Uterus (tissue), 4 donors: ENCODE measurements around the gene SCN5A. TPM values are rescaled to one million over a fixed set of nuclear protein-coding genes. Genes with fewer than 3 reads are reported as not detected.
A peak's percentile ranks its signal among the peaks of the same experiment; 100 is the strongest.

Experiments
- DNase-seq, 2 donors: peaks; one replicate each; pipeline ENCODE4 v3.0.0-alpha.2; 2019 to 2020
- H3K27ac ChIP-seq, 2 donors: fragments of 200-600 bp; sonication (generic); 1 replicate in 1 of 2; 2 replicates in 1 of 2; pipeline ENCODE4 v1.5.1; 2016 to 2018
- H3K27me3 ChIP-seq, 2 donors: fragments of 200-600 bp; sonication (generic); one replicate each; pipeline ENCODE4 v1.5.1; 2018 to 2019; ENCODE audit warnings: control low read depth in 1 of 2
- H3K36me3 ChIP-seq, 2 donors: fragments of 200-600 bp; sonication (generic); one replicate each; pipeline ENCODE4 v1.5.1; 2019; ENCODE audit warnings: control low read depth in 1 of 2
- H3K4me1 ChIP-seq, 2 donors: fragments of 200-600 bp; sonication (generic); one replicate each; pipeline ENCODE4 v1.5.1; 2018 to 2019; ENCODE audit warnings: control low read depth in 1 of 2
- H3K4me3 ChIP-seq, 2 donors: fragments of 200-600 bp; sonication (generic); 1 replicate in 1 of 2; 2 replicates in 1 of 2; pipeline ENCODE4 v1.5.1; 2018 to 2019; ENCODE audit warnings: mild to moderate bottlenecking in 1 of 2
- H3K9me3 ChIP-seq, 2 donors: fragments of 200-600 bp; sonication (generic); one replicate each; pipeline ENCODE4 v1.5.1; 2019; ENCODE audit warnings: control low read depth in 1 of 2
- CTCF ChIP-seq, 4 experiments: fragments of 200-600 bp in 2 of 4; fragments of 450-650 bp in 2 of 4; sonication (generic) in 2 of 4; IDR thresholded peaks; one replicate each; pipeline ENCODE4 v1.5.1; 2016 to 2019; ENCODE audit warnings: antibody characterized with exemption in 4 of 4, mild to moderate bottlenecking in 2 of 4, moderate library complexity in 1 of 4
- POLR2A ChIP-seq, 2 donors: fragments of 450-650 bp; IDR thresholded peaks; one replicate each; pipeline ENCODE4 v1.6.1; 2016; ENCODE audit warnings: antibody characterized with exemption in 2 of 2, mild to moderate bottlenecking in 1 of 2, moderate library complexity in 1 of 2
- intact Hi-C: fragments of 100-400 bp; cut with DNase I; formaldehyde crosslinking; loops from one replicate; pipeline ENCODE4 v1.15.1; 2023; ENCODE audit warnings: low total_unique reads
- total RNA-seq, 4 donors: library from RNA; depleted of rRNA in 3 of 4; stranded (reverse); fragments of >200 nt in 3 of 4; gene quantifications; one replicate each; pipeline versions ENCODE4 v1.1.0 to v1.2.4, GENCODE V29; 2014 to 2023
- donor health status: DM: yes; HTN: yes; CAD: no.

The SCN5A gene
- total RNA-seq, 4 donors from 2014 or later: under 0.01 to 3.2 (median 1.6) TPM; not detected in 1

DNA sequence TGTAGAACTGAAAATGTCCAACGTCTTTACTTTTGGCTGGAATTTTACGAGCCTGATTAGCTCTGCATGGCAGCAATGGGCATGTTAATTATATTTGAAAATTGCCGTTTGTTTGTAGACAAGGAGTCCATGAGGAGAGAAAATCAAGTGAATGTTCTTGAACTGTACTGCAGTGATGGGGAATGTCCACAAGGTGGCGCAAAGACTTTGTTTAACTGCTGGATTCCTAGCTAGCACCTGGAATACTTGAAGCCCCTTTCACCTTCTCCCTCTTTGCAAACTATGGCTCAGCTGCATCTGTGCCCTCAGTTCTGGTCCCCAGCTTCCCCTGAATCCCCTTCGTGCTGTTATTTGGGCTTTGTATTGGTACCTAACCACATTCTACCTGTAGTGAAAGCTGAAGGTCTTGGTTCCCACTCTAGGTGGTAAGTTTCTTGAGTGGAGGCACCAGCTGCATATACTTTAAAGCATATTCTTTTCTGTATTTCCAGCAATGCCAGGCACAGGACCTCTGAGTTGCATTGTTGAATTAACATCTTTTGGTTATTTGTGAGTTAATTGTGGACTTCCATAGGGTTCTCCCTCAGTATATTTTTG lies 128.0 kb downstream of the SCN5A start:
- peak; percentile 42 to 70 for DNase-seq
- H3K27me3 ChIP-seq: no peaks in the 10 kb centered on the region
- H3K27ac ChIP-seq: no peak overlapping the region
- TF ChIP-seq CTCF (IDR thresholded peaks at IDR 0.05): peak; percentile 78 to 90 (median 84)
- no peak for TF ChIP-seq POLR2A (IDR thresholded peaks at IDR 0.05)
- H3K36me3 ChIP-seq: no peaks in the 10 kb centered on the region
- no peak overlapping the region for H3K4me3 ChIP-seq
- intact Hi-C loops: no loop called here
- no peaks in the 10 kb centered on the region for H3K9me3 ChIP-seq
- H3K4me1 ChIP-seq: no peaks in the 10 kb centered on the region

DNA sequence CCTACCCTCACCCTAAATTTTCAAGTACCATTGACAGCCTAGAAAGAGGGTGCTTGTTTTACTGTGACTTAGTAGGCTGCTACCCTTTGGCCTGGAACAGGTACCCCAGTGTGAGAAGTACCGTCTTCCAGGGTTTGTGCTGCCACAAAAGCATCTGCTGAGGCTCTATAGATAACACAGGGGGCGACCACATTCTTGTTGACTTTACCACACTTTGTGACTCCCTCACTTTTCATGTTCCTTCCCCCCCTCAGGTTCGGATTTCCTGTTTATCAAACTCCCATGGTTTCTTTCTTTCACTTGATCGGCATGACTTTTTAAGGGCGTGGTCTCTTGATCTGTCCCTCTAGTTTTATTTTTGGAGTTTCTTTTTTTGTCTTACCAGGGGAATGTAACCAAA lies 129.8 kb downstream of the SCN5A start:
- H3K4me1 ChIP-seq: no peaks in the 10 kb centered on the region
- H3K27me3 ChIP-seq: no peaks in the 10 kb centered on the region
- intact Hi-C loops: no loop called here
- no peaks in the 10 kb centered on the region for H3K9me3 ChIP-seq
- no peak overlapping the region for H3K4me3 ChIP-seq
- DNase-seq: no peak
- H3K36me3 ChIP-seq: no peaks in the 10 kb centered on the region
- TF ChIP-seq CTCF (IDR thresholded peaks at IDR 0.05) (no peak), POLR2A (IDR thresholded peaks at IDR 0.05) (no peak)
- H3K27ac ChIP-seq: no peak overlapping the region

GRCh38 chr3:38519000-38519399 lies 130.5 kb downstream of the SCN5A start:
- Histone ChIP-seq H3K27ac (no peak overlapping the region), H3K9me3 (no peaks in the 10 kb centered on the region), H3K4me3 (no peak overlapping the region), H3K4me1 (no peaks in the 10 kb centered on the region), H3K36me3 (no peaks in the 10 kb centered on the region), H3K27me3 (no peaks in the 10 kb centered on the region)
- no peak for DNase-seq
- intact Hi-C loops: no loop called here
- TF ChIP-seq POLR2A (IDR thresholded peaks at IDR 0.05) (no peak), CTCF (IDR thresholded peaks at IDR 0.05) (no peak)

DNA sequence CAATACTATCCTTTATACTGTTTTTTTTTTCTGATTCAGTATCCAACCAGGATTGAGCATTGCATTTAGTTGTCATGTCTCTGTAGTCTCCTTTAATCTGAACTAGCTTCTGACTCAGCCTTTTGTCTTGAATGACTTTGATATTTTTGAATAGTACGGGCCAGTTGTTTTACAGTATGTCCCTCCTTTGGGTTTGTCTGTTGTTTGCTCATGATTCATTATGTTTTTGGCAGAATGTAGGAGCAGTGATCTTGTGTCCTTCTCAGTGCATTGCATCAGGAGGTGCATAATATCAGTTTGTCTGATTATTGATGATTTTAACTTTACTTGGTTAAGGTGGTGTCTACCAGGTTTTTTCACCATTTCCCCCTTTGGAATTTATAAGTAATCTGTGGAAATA lies 132.8 kb downstream of the SCN5A start:
- Histone ChIP-seq H3K9me3 (no peaks in the 10 kb centered on the region), H3K27ac (no peak overlapping the region), H3K4me3 (no peak overlapping the region), H3K36me3 (no peaks in the 10 kb centered on the region), H3K27me3 (no peaks in the 10 kb centered on the region), H3K4me1 (no peaks in the 10 kb centered on the region)
- TF ChIP-seq POLR2A (IDR thresholded peaks at IDR 0.05) (no peak), CTCF (IDR thresholded peaks at IDR 0.05) (no peak)
- DNase-seq: no peak
- intact Hi-C loops: no loop called here

DNA sequence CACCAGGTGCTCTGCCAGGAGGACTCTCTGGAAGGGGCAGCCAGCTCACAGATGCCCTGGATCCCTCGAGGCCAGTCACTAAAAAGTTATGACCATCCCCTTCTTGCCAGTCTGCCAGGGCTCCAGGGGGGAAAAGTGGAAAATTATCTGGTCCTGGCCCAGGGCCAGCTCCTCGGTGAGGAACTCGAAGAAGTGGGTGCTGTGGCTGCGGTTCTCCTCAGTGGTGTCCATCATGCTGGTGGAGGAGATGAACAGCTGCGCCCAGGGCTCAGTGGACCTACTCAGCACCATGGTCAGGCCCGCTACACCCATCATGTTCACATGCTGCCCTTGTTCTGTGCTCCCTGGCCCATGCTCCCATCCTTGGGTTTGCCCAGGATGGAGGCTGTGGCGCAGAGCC lies 134.1 kb downstream of the SCN5A start:
- H3K4me1 ChIP-seq: no peaks in the 10 kb centered on the region
- DNase-seq: no peak
- intact Hi-C loops: no loop called here
- no peaks in the 10 kb centered on the region for H3K36me3 ChIP-seq
- no peaks in the 10 kb centered on the region for H3K9me3 ChIP-seq
- no peaks in the 10 kb centered on the region for H3K27me3 ChIP-seq
- no peak overlapping the region for H3K27ac ChIP-seq
- H3K4me3 ChIP-seq: no peak overlapping the region
- no peak for TF ChIP-seq POLR2A (IDR thresholded peaks at IDR 0.05)
- TF ChIP-seq CTCF (IDR thresholded peaks at IDR 0.05): no peak
